ENCODE measurements around the gene SLC25A21.

Gene SLC25A21

GRCh38 chr14:37088356-37089215, 83.8 kb downstream of the SLC25A21 start:
- DNase-seq, result no peak

GRCh38 chr14:37087520-37087919, 84.9 kb downstream of the SLC25A21 start:
- DNase-seq, result no peak

DNA sequence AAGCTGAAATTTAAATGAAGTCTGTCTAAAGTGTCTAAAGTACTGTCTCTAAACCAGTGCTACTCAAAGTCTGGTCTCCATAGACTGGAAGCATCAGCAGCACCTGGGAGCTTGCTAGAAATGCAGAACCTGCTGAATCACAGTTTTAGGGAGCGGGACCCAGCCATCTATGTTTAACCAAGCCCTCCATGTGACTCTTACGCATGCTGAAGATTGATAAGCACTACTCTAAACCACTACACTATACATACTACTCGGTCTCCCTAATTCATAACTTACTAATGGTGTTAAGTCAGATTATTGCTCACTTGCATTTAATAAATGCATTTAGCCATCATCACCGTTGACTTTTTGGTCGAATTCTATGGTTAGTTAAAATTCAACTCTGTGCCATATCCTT, 88.8 kb downstream of the SLC25A21 start:
- DNase-seq, result no peak

GRCh38 chr14:37082449-37082848, 90.0 kb downstream of the SLC25A21 start:
- no peak for DNase-seq

- no peak for DNase-seq
Observed at GRCh38 chr14:37081856-37082255, 90.5 kb downstream of the SLC25A21 start.

- DNase-seq, result no peak
Observed at GRCh38 chr14:37081218-37081617, 91.2 kb downstream of the SLC25A21 start.

- peak; percentile 52 for DNase-seq
Observed at GRCh38 chr14:37078131-37078530, 94.3 kb downstream of the SLC25A21 start.

GRCh38 chr14:37074320-37074719, 98.1 kb downstream of the SLC25A21 start:
- peak; percentile 8 for DNase-seq

- DNase-seq, result no peak
Observed at GRCh38 chr14:37063467-37064240, 108.8 kb downstream of the SLC25A21 start.

DNA sequence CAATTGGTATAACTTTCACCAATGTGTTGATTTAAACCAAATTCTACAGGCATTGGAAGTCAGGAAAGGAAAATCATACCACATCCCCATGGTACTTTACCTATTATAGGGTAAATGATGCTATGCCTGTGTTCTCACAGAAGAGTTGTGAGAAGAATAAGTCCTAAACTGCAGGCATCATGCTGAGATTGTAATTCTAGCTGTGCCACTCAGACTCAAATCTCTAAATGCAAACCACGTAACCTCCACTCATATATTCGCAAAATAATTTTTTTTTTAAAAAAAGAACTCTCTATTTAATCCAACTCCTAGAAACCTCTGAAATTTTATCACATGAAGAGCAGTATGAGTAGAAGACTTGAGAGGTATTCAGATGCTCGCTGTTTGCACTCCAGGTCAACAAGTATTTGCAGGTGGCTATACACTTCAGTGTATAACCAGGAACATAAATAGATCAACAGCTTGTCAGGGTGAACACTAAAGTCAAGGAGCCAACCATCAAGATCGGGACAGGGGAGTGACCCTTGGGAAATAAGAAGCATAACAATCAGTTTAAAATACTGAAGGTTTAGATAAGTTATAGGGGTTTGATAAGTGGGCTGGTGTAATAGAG, 110.1 kb downstream of the SLC25A21 start:
- DNase-seq, result no peak

DNA sequence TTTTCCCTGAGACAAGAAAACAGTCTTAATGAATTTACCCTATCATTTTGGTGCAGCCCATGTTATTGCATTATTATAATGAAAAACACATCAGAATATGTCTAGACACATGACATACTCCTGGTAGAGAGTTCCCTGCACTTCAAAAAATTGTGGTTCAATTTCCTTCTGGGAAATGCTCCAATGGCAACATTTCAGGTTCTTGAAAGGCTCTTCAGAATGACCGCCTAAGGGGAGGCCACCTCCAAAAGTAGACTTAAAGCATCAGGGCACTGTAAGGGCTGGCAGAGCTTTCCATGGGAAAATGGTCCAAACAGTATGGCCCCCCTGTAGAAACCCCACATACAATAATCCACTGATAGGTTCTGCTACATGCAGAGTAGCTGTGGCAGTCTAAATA, 110.7 kb downstream of the SLC25A21 start:
- DNase-seq, result peak; percentile 18

GRCh38 chr14:37060496-37061260, 111.7 kb downstream of the SLC25A21 start:
- DNase-seq, result no peak

DNA sequence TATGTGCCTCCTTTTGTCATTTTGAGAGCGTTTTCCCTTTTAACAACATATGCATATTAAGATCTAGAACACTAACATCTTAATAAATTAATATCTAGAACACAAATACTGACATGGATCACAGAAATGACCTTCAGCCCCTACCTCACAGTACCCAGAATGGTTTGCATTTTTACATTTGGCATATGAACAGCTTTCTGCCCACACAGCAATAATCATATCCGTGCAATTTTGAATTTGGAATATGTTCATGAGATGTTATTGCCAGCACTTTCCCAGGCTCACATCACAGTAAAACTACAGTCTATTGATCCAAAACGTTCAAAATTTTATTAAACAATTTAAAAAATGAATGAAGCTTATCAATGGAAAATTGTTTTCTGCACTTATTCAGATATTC, 114.6 kb downstream of the SLC25A21 start:
- no peak for DNase-seq

DNA sequence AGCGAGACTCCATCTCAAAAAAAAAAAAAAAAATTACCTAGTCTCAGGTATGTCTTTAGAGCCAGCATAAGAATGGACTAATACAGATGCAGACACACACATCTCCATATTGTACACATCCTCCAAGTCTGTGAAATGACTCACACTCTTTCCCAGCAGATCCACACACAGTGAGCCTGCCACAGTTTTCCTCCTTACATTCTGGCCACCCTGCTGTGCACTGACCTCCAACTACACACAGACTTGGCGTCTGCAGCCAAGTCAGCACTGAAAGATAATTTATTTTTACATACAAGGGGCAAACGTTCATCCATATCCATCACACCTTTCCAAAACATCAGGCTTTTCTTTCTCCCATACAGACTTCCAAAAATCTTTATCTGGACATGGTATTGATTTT, 115.9 kb downstream of the SLC25A21 start:
- peak; percentile 56 for DNase-seq

DNA sequence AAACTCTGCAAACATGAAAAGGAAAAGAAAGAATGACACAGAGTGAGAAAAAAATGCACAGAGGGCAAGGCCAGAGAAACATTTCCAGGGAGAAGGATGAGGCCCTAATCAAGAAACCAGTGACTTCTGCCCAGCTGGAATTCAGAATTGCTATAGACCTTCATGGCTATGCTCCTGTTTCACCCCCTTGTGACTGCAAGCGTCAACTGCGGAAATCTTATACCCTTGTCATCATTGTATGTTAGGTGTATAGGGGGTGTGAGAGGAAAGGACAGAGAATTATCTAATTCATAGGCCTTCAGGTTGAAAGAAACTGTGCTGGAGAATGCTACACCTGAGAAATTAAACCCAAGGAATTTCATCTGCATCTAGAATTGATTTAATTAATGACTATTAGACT, 117.5 kb downstream of the SLC25A21 start:
- no peak for DNase-seq

- no peak for DNase-seq
Observed at GRCh38 chr14:37054144-37054543, 118.3 kb downstream of the SLC25A21 start.

- DNase-seq, result no peak
Observed at GRCh38 chr14:37051680-37052079, 120.7 kb downstream of the SLC25A21 start.

DNA sequence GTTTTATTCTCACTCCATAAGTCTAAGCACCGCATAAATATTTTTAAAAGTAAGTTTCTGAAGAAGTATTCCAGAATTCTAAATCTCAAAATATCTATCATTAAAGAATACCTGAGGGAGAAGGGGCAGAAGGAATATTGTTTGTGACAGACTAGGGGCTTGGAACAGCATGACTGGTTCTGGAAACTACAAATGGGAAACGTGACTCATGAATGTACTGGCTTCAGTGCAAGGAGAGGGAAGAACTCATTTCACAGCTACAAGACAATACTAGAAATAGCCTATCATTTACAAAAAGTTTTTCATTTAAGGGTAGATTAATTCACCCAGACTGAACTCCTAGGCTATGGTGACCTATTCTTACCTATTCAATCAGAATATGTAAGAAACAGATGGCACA, 121.3 kb downstream of the SLC25A21 start:
- no peak for DNase-seq

GRCh38 chr14:37048666-37049071, 123.7 kb downstream of the SLC25A21 start:
- DNase-seq, result peak; percentile 20

GRCh38 chr14:37047996-37048395, 124.4 kb downstream of the SLC25A21 start:
- DNase-seq, result no peak

- DNase-seq, result no peak
Observed at GRCh38 chr14:37047226-37047625, 125.2 kb downstream of the SLC25A21 start.

DNA sequence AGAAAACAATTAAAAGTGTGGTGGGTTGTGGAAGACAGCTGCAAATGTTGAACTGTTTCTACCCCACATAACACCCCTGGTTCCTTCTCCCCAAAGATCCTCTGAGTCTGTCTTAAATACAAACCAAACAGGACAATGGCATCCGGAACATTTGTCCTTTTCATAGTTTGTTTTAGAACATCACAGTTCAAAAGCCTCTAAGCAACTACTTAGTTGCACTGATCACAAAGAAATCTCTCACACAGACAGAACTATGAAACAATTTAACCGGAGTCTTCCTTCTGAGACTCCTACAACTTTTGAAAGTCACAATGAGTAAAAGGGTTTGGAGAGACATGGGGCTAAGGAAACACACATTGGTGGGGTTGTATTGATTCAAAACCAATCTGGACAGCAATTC, 125.6 kb downstream of the SLC25A21 start:
- no peak for DNase-seq
